T-helper 2 cell treated with Interferon-gamma antibody and Interleukin-4, amounts not matched to agents 5 μg/mL and 100 μg/mL, for 36 hours (primary cell): Measurements from ENCODE around the gene MAPK8IP1.

Experiments
- DNase-seq: peaks from one replicate; pipeline ENCODE4 v3.0.0; 2021; ENCODE audit warnings: low spot score
- H3K27ac Mint-ChIP-seq: one replicate; pipeline ENCODE4 v1.8.0; 2021; ENCODE audit warnings: mild to moderate bottlenecking, mixed read lengths
- H3K27me3 Mint-ChIP-seq: one replicate; pipeline ENCODE4 v1.8.0; 2021; ENCODE audit warnings: low read depth, mixed read lengths
- H3K36me3 Mint-ChIP-seq: one replicate; pipeline ENCODE4 v1.8.0; 2021; ENCODE audit warnings: low read depth, mixed read lengths
- H3K4me1 Mint-ChIP-seq: one replicate; pipeline ENCODE4 v1.8.0; 2021; ENCODE audit warnings: low read depth, mixed read lengths
- H3K4me3 Mint-ChIP-seq: one replicate; pipeline ENCODE4 v1.8.0; 2022; ENCODE audit warnings: mild to moderate bottlenecking, moderate library complexity, mixed read lengths
- H3K9me3 Mint-ChIP-seq: one replicate; pipeline ENCODE4 v1.8.0; 2021; ENCODE audit warnings: mixed read lengths

MAPK8IP1 gene

DNA sequence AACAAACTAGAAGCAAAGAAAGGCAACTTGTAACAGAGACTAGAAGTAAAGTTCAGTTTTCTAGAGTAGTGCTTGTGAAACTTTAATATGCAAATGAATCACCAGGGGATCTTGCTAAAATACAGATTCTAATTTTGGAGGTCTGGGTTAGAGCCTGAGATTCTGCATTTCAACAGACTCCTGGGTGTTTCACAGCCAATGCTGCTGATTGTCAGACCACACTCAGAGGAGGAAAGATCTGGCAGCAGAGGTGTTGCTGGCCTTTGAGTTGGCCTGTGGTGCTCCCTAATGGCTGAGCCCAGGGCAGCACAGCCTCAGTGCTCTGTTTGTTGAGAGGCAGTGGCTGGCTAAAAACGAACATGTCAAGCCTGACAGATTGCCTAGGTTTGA is 32.7 kb upstream of the MAPK8IP1 start:
- H3K4me3 Mint-ChIP-seq = no peak overlapping the region
- H3K36me3 Mint-ChIP-seq = peaks cover 8% of the 10 kb centered on the region
- no peaks in the 10 kb centered on the region for H3K27me3 Mint-ChIP-seq
- DNase-seq = no peak
- H3K9me3 Mint-ChIP-seq = no peaks in the 10 kb centered on the region
- no peak overlapping the region for H3K27ac Mint-ChIP-seq
- H3K4me1 Mint-ChIP-seq = peaks cover 18% of the 10 kb centered on the region

DNA sequence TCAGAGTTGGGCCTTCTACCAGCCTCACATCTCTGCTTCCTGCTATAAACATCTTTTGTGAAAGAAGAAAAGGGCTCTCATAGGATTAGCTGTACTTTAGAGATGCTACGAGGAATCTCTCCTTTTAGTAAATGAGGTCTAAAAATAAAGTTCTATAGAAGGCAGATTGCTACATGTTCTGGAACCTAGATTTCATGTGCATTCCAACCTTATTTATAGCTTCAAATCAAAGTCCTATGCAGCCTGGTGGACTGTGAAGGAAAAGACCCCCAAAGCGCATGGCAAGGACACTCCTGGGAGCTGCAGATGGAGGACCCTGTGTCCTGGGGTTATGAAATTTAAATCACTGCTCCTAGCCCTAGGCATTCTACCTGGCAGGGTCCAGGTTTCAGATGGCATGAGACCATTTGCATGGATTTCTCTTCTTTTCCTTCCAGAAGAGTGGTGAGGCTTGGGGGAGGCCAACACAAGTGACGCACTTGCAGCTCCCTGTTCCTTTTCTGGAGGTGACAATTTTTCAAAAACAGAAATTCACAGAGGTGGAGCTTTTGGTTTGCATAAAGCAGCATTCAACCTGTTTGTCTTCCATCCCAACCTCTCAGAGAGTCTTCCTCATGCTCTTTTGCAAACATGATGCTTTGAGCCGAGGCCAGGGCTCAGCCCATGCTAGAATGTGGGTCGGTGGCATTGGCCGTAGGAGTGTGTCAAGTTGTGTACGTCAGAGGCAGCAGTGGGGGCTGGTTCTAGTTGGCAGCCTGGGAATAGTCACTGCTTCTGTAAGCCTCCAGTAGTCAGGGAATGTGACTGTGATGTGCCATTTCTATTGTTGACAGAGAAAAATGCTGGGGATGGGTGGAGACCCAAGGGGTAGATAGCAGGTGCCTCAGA is 31.9 kb upstream of the MAPK8IP1 start:
- Mint-ChIP-seq H3K36me3 (peaks cover 10% of the 10 kb centered on the region), H3K27me3 (no peaks in the 10 kb centered on the region), H3K27ac (no peak overlapping the region), H3K4me1 (peaks cover 13% of the 10 kb centered on the region), H3K9me3 (no peaks in the 10 kb centered on the region), H3K4me3 (no peak overlapping the region)
- DNase-seq = no peak

DNA sequence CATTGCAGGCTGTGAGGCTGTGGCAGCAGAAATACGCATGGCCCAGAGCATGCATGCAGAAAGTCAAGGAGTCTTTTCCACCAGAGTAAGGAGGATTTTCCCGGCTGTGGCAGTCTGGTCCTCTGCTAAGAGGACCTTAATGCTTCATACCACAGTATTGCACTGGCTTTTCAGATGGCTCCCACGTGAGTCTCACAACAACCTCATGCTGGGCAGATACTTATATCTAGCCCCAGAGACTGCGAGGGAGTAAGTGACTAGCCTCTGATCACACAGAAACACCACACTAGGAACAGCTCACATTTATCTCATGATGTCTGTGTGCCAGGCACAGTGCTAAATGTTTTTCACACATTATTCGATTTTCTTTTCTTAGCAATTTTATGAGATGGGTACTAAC is 30.1 kb upstream of the MAPK8IP1 start:
- H3K36me3 Mint-ChIP-seq = peaks cover 14% of the 10 kb centered on the region
- H3K27ac Mint-ChIP-seq = no peak overlapping the region
- no peak overlapping the region for H3K4me3 Mint-ChIP-seq
- no peaks in the 10 kb centered on the region for H3K27me3 Mint-ChIP-seq
- H3K9me3 Mint-ChIP-seq = no peaks in the 10 kb centered on the region
- DNase-seq = no peak
- peaks cover 3% of the 10 kb centered on the region for H3K4me1 Mint-ChIP-seq

DNA sequence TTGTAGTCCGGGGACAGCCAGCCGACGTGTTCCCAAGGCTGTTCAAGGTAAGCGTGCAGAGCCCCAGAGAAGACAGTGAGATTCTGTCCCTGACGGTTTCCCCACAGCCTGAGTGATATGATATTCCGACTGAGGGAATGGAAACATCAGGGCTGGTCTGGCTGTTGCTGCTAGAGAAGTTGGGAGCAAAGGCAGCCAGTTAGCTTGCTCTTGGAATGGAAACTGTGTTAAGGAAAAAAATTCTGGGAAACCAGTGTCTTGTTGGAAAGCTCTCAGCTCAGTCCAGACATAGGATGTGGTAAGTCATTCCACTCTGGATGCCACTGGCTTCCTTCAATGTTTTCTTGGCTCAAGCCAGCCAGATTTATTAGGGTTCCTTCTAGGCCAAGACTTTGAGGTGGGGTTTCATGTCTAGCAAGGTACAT is 29.4 kb upstream of the MAPK8IP1 start:
- Mint-ChIP-seq H3K27me3 (no peaks in the 10 kb centered on the region), H3K4me3 (no peak overlapping the region), H3K36me3 (peaks cover 14% of the 10 kb centered on the region), H3K9me3 (no peaks in the 10 kb centered on the region), H3K4me1 (no peaks in the 10 kb centered on the region), H3K27ac (no peak overlapping the region)
- no peak for DNase-seq

DNA sequence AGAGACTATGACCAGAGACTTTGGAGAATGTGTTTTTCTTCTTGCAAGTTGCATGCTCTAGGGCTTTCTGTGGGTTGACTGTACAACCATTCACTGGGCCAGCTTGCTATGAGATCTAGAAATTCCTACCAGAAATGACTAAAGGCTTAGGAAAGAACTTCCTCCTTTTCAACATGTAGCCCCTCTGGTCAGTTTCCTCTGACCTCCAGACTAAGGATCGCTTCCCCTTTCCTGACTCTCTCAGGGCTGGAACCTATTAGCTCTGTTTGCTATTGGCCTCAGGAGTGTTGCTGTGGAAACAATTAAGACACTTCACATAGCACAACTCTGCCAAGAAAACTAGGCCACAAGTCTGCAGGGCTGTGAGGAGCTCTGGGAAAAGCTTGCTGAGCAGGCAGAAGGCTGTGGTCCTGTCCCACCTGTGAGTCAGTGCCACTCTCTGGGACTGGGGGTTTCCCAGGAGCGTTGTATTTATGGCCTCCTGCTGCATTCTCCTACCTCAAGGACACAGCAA is 27.4 kb upstream of the MAPK8IP1 start:
- H3K4me1 Mint-ChIP-seq = no peaks in the 10 kb centered on the region
- no peak for DNase-seq
- H3K9me3 Mint-ChIP-seq = no peaks in the 10 kb centered on the region
- peaks cover 29% of the 10 kb centered on the region for H3K36me3 Mint-ChIP-seq
- no peaks in the 10 kb centered on the region for H3K27me3 Mint-ChIP-seq
- no peak overlapping the region for H3K27ac Mint-ChIP-seq
- H3K4me3 Mint-ChIP-seq = no peak overlapping the region

DNA sequence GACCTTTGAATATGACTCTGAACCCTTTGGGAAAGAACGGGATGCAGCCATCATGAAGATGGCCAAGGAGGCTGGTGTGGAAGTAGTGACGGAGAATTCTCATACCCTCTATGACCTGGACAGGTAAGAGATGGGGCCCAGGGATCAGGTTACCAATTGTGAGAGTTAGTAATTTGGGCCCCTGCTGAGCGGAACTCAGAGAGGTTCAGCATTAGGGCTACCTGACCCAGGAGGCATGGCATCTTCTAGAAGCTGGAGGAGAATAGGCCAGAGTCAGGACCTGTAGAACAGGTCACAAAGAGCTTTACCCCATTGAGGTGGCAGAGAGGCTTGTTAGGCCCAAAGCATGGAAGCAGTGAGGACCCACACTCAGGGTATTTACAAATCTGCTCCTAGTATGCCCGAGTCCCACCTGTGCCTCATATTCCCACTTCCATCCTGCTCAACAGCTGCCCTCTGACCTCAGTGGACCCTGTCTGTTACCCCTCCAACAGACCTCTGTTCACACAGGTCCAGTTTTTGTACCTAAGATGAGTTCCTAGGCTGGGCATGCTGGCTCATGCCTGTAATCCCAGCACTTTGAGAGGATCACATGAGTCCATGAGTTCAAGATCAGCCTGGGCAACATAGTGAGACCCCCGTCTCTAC is 26.6 kb upstream of the MAPK8IP1 start:
- H3K9me3 Mint-ChIP-seq = no peaks in the 10 kb centered on the region
- peaks cover 31% of the 10 kb centered on the region for H3K36me3 Mint-ChIP-seq
- H3K27me3 Mint-ChIP-seq = no peaks in the 10 kb centered on the region
- no peak overlapping the region for H3K27ac Mint-ChIP-seq
- no peaks in the 10 kb centered on the region for H3K4me1 Mint-ChIP-seq
- DNase-seq = no peak
- H3K4me3 Mint-ChIP-seq = no peak overlapping the region

DNA sequence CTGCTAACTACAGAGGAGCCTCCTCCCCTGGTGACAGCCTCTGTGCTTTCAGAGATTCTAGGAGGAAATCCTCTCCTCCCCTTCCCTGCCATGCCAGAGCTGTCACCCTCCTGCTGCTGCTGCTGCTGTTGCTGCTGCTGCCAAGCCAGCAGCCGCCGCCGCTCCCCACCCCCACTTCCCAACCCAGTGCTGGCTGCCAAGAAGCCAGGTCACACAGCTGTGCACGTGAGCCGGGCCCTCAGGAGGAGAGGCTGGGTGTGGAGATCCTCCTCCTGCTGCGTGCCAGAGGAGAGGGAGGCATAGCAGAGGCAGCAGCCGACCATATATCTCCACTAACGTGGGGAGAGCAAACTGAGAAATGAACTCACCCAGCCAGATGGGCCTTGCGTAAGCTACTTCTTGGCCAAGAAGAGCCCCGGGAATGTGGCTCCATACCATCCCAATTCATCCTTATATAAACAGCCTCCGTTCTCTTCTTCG is 25.8 kb upstream of the MAPK8IP1 start:
- DNase-seq = no peak
- no peak overlapping the region for H3K27ac Mint-ChIP-seq
- H3K27me3 Mint-ChIP-seq = no peaks in the 10 kb centered on the region
- H3K4me1 Mint-ChIP-seq = no peaks in the 10 kb centered on the region
- no peak overlapping the region for H3K4me3 Mint-ChIP-seq
- no peaks in the 10 kb centered on the region for H3K9me3 Mint-ChIP-seq
- peaks cover 31% of the 10 kb centered on the region for H3K36me3 Mint-ChIP-seq

DNA sequence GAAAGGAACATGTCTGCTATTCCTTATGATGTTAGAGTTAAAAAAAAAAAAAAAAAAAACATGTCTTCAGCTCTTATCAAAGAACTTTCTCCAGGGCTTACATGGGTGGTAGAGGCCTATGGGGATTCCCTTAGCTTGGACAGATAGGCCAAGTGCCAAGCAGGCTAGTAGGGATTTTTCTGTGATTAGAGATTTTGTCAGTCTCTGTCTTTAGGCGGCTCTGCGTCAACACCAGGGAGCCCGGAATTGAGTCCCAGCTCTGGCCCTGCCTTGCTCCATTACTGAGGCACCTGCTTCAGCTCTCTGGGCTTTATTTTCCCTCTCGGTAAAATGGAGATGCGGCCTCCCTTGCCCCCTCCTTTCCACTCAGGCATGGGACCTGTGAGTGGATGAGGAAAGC is 25.1 kb upstream of the MAPK8IP1 start:
- Mint-ChIP-seq H3K36me3 (peaks cover 32% of the 10 kb centered on the region), H3K4me3 (no peak overlapping the region), H3K27ac (no peak overlapping the region), H3K4me1 (no peaks in the 10 kb centered on the region), H3K9me3 (no peaks in the 10 kb centered on the region), H3K27me3 (no peaks in the 10 kb centered on the region)
- no peak for DNase-seq

DNA sequence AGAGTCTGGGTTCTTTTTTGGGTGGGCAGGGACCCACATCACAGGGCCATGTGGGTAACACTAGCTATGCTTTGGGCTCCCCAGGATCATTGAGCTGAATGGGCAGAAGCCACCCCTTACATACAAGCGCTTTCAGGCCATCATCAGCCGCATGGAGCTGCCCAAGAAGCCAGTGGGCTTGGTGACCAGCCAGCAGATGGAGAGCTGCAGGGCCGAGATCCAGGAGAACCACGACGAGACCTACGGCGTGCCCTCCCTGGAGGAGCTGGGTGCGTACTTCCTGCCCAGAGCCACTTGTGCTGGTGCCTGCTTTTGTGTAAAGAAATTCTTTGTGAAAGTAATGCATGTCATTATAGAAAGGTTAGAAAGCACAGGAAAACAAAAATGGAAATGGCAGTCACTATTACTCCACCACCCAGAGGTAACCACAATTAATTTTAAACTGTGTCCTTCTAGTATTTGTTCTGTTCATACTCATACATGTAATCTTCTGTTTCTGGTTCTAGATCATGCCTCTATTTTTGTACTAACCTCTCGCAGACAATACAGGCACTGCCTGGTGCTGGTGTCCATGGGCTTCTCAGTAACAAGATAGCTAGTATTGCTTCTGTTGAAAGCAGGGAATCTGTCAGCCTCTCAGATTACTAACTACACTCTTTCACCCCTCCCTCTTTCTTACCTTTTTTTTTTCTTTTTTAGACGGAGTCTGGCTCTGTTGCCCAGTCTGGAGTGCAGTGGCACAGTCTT is 24.5 kb upstream of the MAPK8IP1 start:
- Mint-ChIP-seq H3K4me3 (no peak overlapping the region), H3K27me3 (no peaks in the 10 kb centered on the region), H3K9me3 (no peaks in the 10 kb centered on the region), H3K36me3 (peaks cover 35% of the 10 kb centered on the region), H3K4me1 (no peaks in the 10 kb centered on the region), H3K27ac (no peak overlapping the region)
- no peak for DNase-seq

DNA sequence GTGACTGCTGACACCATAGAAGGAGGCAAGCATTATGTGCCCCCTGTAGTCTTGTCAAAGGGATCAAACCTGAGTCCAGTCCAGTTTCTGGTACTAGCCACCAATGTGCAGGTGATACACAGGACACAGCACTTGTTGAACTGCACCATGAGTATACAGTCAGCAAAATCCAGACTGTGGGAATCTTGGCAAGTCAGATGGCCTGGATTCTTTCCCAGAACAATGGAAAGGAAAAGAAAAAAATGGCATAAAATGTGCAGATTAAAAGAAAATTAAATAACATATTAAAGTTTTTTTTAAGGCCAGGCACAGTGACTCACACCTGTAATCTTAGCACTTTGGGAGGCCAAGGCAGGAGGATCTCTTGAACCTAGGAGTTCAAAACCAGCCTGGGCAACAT is 21.4 kb upstream of the MAPK8IP1 start:
- no peaks in the 10 kb centered on the region for H3K4me1 Mint-ChIP-seq
- no peaks in the 10 kb centered on the region for H3K9me3 Mint-ChIP-seq
- no peak overlapping the region for H3K4me3 Mint-ChIP-seq
- H3K27ac Mint-ChIP-seq = no peak overlapping the region
- no peak for DNase-seq
- no peaks in the 10 kb centered on the region for H3K27me3 Mint-ChIP-seq
- peaks cover 32% of the 10 kb centered on the region for H3K36me3 Mint-ChIP-seq

DNA sequence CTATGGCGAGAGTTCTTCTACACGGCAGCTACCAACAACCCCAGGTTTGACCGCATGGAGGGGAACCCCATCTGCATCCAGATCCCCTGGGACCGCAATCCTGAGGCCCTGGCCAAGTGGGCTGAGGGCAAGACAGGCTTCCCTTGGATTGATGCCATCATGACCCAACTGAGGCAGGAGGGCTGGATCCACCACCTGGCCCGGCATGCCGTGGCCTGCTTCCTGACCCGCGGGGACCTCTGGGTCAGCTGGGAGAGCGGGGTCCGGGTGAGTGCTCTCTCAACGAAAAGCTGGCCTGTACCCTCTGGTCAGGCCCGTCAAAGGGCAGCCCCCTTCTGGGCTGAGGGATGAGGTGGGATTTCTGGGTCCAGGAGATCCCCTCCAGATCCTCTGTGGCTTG is 15.9 kb upstream of the MAPK8IP1 start:
- Mint-ChIP-seq H3K36me3 (peaks cover 38% of the 10 kb centered on the region), H3K27me3 (no peaks in the 10 kb centered on the region), H3K4me1 (no peaks in the 10 kb centered on the region), H3K4me3 (no peak overlapping the region), H3K9me3 (no peaks in the 10 kb centered on the region), H3K27ac (no peak overlapping the region)
- no peak for DNase-seq

DNA sequence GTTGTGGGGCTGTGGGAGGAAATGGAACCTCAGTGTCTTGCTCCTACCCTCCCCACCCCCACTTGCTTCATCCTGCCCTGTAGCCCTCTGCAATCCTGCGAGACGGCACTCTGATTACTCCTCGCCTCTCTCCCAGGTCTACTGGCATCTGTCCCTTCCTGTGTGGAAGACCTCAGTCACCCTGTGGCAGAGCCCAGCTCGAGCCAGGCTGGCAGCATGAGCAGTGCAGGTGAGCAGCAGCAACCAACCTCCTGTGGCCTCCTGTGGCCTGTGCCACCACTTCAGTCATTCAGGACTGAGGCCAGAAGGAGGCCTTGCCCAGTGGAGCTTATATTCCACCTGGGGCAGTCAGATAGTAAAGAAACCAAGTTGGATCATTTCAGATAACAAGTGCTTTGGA is 14.7 kb upstream of the MAPK8IP1 start:
- Mint-ChIP-seq H3K27ac (no peak overlapping the region), H3K36me3 (peaks cover 40% of the 10 kb centered on the region), H3K27me3 (no peaks in the 10 kb centered on the region), H3K4me3 (no peak overlapping the region), H3K4me1 (no peaks in the 10 kb centered on the region), H3K9me3 (no peaks in the 10 kb centered on the region)
- no peak for DNase-seq

DNA sequence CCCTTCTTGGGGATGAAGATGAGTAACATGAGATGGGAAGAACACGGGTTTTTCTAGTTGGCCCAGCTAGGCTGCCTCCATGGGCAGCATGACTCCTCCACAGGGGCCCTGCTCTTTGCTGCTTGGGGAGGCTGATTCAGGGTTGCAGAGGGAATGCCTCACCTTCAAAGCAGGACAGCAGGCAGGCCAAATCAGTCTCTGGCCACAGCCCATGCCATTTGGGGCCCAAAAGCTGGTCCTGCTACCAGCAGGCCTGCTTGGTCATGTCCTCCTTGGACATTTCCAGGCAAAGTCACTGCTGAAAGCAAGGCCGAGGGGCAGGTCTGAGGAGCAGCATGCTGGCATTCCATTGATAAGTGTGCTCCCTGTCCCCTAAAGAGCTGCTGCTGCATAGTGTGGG is 13.8 kb upstream of the MAPK8IP1 start:
- H3K27ac Mint-ChIP-seq = no peak overlapping the region
- no peak overlapping the region for H3K4me3 Mint-ChIP-seq
- no peak for DNase-seq
- no peaks in the 10 kb centered on the region for H3K9me3 Mint-ChIP-seq
- no peaks in the 10 kb centered on the region for H3K27me3 Mint-ChIP-seq
- peaks cover 36% of the 10 kb centered on the region for H3K36me3 Mint-ChIP-seq
- no peaks in the 10 kb centered on the region for H3K4me1 Mint-ChIP-seq
